Activated CD8-positive, alpha-beta memory T cell treated with anti-CD3 and anti-CD28 coated beads, Interleukin-2, amount 50 U/mL, for 1 hour (primary cell): ENCODE results near the gene AK4.

Experiments
- DNase-seq: peaks from one replicate; pipeline ENCODE4 v3.0.0-alpha.2; 2020; ENCODE audit errors: extremely low read depth

Gene AK4

GRCh38 chr1:65278376-65279069 is 130.5 kb downstream of the AK4 start:
- no peak for DNase-seq

- no peak for DNase-seq
Measured at GRCh38 chr1:65279070-65279779, 131.2 kb downstream of the AK4 start.
